Urothelium cell line (cell line): ENCODE results near the gene CAPN7.

Experiments
- DNase-seq: peaks from one replicate; pipeline ENCODE4 v3.0.0; 2011; ENCODE audit warnings: low spot score, mixed read lengths
- FAIRE-seq: peaks from 2 replicates; lab custom pipeline; 2011; peaks lifted over from hg19 to GRCh38; lab: Jason Lieb, UNC

Gene CAPN7

GRCh38 chr3:15272426-15273196, 66.6 kb downstream of the CAPN7 start:
- FAIRE-seq (no peak), DNase-seq (no peak)

- FAIRE-seq (no peak), DNase-seq (no peak)
These were observed 67.2 kb downstream of the CAPN7 start for GRCh38 chr3:15273227-15273626.

GRCh38 chr3:15276028-15276724, 70.1 kb downstream of the CAPN7 start:
- no peak for FAIRE-seq
- DNase-seq = no peak

GRCh38 chr3:15277861-15278500, 71.9 kb downstream of the CAPN7 start:
- no peak for FAIRE-seq

GRCh38 chr3:15279205-15279604, 73.2 kb downstream of the CAPN7 start:
- no peak for DNase-seq
- no peak for FAIRE-seq

More at GRCh38 chr3:15277861-15278500, 71.9 kb downstream of the CAPN7 start:
- no peak for DNase-seq

- no peak for FAIRE-seq
These were observed 73.8 kb downstream of the CAPN7 start for GRCh38 chr3:15279671-15280402.

GRCh38 chr3:15280853-15281532, 74.9 kb downstream of the CAPN7 start:
- no peak for DNase-seq
- FAIRE-seq = no peak

More at GRCh38 chr3:15279671-15280402, 73.8 kb downstream of the CAPN7 start:
- no peak for DNase-seq

GRCh38 chr3:15281817-15282216, 75.8 kb downstream of the CAPN7 start:
- FAIRE-seq (no peak), DNase-seq (no peak)

- no peak for DNase-seq
- no peak for FAIRE-seq
These were observed 77.7 kb downstream of the CAPN7 start for GRCh38 chr3:15283702-15284101.

- peak; percentile 26 for DNase-seq
- FAIRE-seq = no peak
These were observed 78.3 kb downstream of the CAPN7 start for GRCh38 chr3:15284121-15284889.

GRCh38 chr3:15286022-15286421, 80.0 kb downstream of the CAPN7 start:
- DNase-seq = no peak
- FAIRE-seq = no peak

- DNase-seq (no peak), FAIRE-seq (no peak)
These were observed 81.7 kb downstream of the CAPN7 start for GRCh38 chr3:15287565-15288330.

- DNase-seq (no peak), FAIRE-seq (no peak)
These were observed 82.4 kb downstream of the CAPN7 start for GRCh38 chr3:15288331-15289035.

GRCh38 chr3:15289661-15290060, 83.6 kb downstream of the CAPN7 start:
- no peak for DNase-seq
- FAIRE-seq = no peak

- DNase-seq = no peak
These were observed 84.7 kb downstream of the CAPN7 start for GRCh38 chr3:15290736-15291135.

GRCh38 chr3:15291589-15292541, 85.8 kb downstream of the CAPN7 start:
- FAIRE-seq = no peak

More at GRCh38 chr3:15290736-15291135, 84.7 kb downstream of the CAPN7 start:
- no peak for FAIRE-seq

More at GRCh38 chr3:15291589-15292541, 85.8 kb downstream of the CAPN7 start:
- no peak for DNase-seq
